Esophagus (tissue), 2 donors: ENCODE data around the gene SLC29A3. TPM values are rescaled to one million over a fixed set of nuclear protein-coding genes. Genes with fewer than 3 reads are reported as not detected.
A peak's percentile ranks its signal among the peaks of the same experiment; 100 is the strongest.
"Not testable (repeated sequence)": the region's sequence is repeated elsewhere in the genome, so short reads cannot be mapped to it uniquely, and the experiment has no call there.

Experiments
- H3K27ac ChIP-seq, 2 donors: one replicate each; pipeline ENCODE4 v1.5.1; 2013; ENCODE audit warnings: low read depth in 2 of 2, mild to moderate bottlenecking in 2 of 2, inconsistent platforms in 1 of 2, low read length in 1 of 2, moderate library complexity in 1 of 2
- H3K27me3 ChIP-seq, 2 donors: one replicate each; pipeline ENCODE4 v1.6.1; 2013; ENCODE audit warnings: low read length in 2 of 2, control low read depth in 1 of 2, mild to moderate bottlenecking in 1 of 2; ENCODE audit not compliant: insufficient read depth in 2 of 2, control insufficient read depth in 1 of 2
- H3K36me3 ChIP-seq, 2 donors: one replicate each; pipeline ENCODE4 v1.6.1; 2013; ENCODE audit warnings: low read length in 1 of 2; ENCODE audit not compliant: control insufficient read depth in 2 of 2, insufficient read depth in 2 of 2
- H3K4me1 ChIP-seq, 2 donors: one replicate each; pipeline ENCODE4 v1.6.1; 2013; ENCODE audit warnings: low read length in 1 of 2; ENCODE audit not compliant: control insufficient read depth in 2 of 2, insufficient read depth in 2 of 2
- H3K4me3 ChIP-seq, 2 donors: one replicate each; pipeline ENCODE4 v1.5.1; 2013; ENCODE audit warnings: low read length in 2 of 2, mild to moderate bottlenecking in 2 of 2, low read depth in 1 of 2, moderate library complexity in 1 of 2
- H3K9me3 ChIP-seq, 2 donors: one replicate each; pipeline ENCODE4 v1.6.1; 2013; ENCODE audit warnings: mild to moderate bottlenecking in 2 of 2, low read depth in 1 of 2, low read length in 1 of 2, moderate library complexity in 1 of 2; ENCODE audit not compliant: control insufficient read depth in 2 of 2, insufficient read depth in 1 of 2
- WGBS, 2 donors: extraction: QIAGEN DNeasy Blood & Tissue Kit; methylation state at CpG; one replicate each; pipeline ENCODE4 v1.1.7; 2013; 5-methylcytosine and 5-hydroxymethylcytosine counted together
- polyA plus RNA-seq, 2 donors: library from polyadenylated mRNA; stranded (reverse); fragments of 200-250 nt; gene quantifications; one replicate each; pipeline ENCODE4 v1.2.3, GENCODE V29; 2013
- donor health status: healthy with polysubstance abuse.
- donor health status: Bipolar disorder and iron deficiency.

Gene SLC29A3
- polyA plus RNA-seq: 1 to 10 TPM; 1.3 to 1.9 TPM

- Histone ChIP-seq H3K36me3 (no peaks in the 10 kb centered on the region), H3K9me3 (no peaks in the 10 kb centered on the region), H3K4me3 (peak within 1 kb of the TSS; percentile 64 to 70), H3K27me3 (no peaks in the 10 kb centered on the region), H3K27ac (peak within 1 kb of the TSS; percentile 58 to 60), H3K4me1 (peaks cover 0 to 6% of the 10 kb centered on the region in 2 donors)
- 0 to 1% methylated on average over 44 to 62 of the region's 62 CpGs for WGBS, 2 donors
These were observed at the start of gene SLC29A3 for GRCh38 chr10:71319042-71319799. Gene SLC29A3, plus strand, starts transcription at chr10:71319259. Its CDS starts 51 bp downstream, at chr10:71319310.

GRCh38 chr10:71269301-71270288 lies 49.5 kb upstream of the SLC29A3 start:
- no peaks in the 10 kb centered on the region for H3K36me3 ChIP-seq
- no peak overlapping the region for H3K4me3 ChIP-seq
- H3K27me3 ChIP-seq: no peaks in the 10 kb centered on the region
- no peaks in the 10 kb centered on the region for H3K9me3 ChIP-seq
- H3K27ac ChIP-seq: no peak overlapping the region
- peaks cover 5 to 22% of the 10 kb centered on the region in 2 donors for H3K4me1 ChIP-seq
- WGBS, 2 donors: 50 to 56% methylated on average over 11 of the region's 11 CpGs

GRCh38 chr10:71270301-71271220 lies 48.5 kb upstream of the SLC29A3 start:
- H3K27ac ChIP-seq: peak overlapping the region in 1 of 2 donors; percentile 46
- H3K4me1 ChIP-seq: peaks cover 5 to 22% of the 10 kb centered on the region in 2 donors
- H3K27me3 ChIP-seq: no peaks in the 10 kb centered on the region
- no peaks in the 10 kb centered on the region for H3K9me3 ChIP-seq
- WGBS, 2 donors: 56 to 59% methylated on average over 9 to 10 of the region's 10 CpGs
- H3K4me3 ChIP-seq: no peak overlapping the region
- peaks cover 0 to 2% of the 10 kb centered on the region in 2 donors for H3K36me3 ChIP-seq

- Histone ChIP-seq H3K36me3 (peaks cover 0 to 2% of the 10 kb centered on the region in 2 donors), H3K9me3 (no peaks in the 10 kb centered on the region), H3K4me3 (no peak overlapping the region), H3K27me3 (no peaks in the 10 kb centered on the region), H3K27ac (no peak overlapping the region), H3K4me1 (peaks cover 5 to 16% of the 10 kb centered on the region in 2 donors)
- 63 to 77% methylated on average over 13 to 14 of the region's 14 CpGs for WGBS, 2 donors
These were observed 47.4 kb upstream of the SLC29A3 start for GRCh38 chr10:71271662-71272055.

GRCh38 chr10:71272056-71272771 lies 46.8 kb upstream of the SLC29A3 start:
- H3K27ac ChIP-seq: no peak overlapping the region
- peaks cover 5 to 16% of the 10 kb centered on the region in 2 donors for H3K4me1 ChIP-seq
- H3K4me3 ChIP-seq: no peak overlapping the region
- no peaks in the 10 kb centered on the region for H3K9me3 ChIP-seq
- H3K36me3 ChIP-seq: peaks cover 0 to 2% of the 10 kb centered on the region in 2 donors
- 54 to 60% methylated on average over 15 of the region's 15 CpGs for WGBS, 2 donors
- H3K27me3 ChIP-seq: no peaks in the 10 kb centered on the region

- not testable (repeated sequence) for H3K9me3 ChIP-seq, H3K4me3 ChIP-seq
- WGBS, 2 donors: 85 to 89% methylated on average over 11 of the region's 11 CpGs
These were observed 46.1 kb upstream of the SLC29A3 start for GRCh38 chr10:71272974-71273373.

GRCh38 chr10:71273506-71273905 lies 45.6 kb upstream of the SLC29A3 start:
- 85 to 88% methylated on average over 5 of the region's 5 CpGs for WGBS, 2 donors
- no peak overlapping the region for H3K4me3 ChIP-seq
- H3K36me3 ChIP-seq: peaks cover 0 to 4% of the 10 kb centered on the region in 2 donors
- H3K4me1 ChIP-seq: peaks cover 5 to 13% of the 10 kb centered on the region in 2 donors
- H3K9me3 ChIP-seq: no peaks in the 10 kb centered on the region
- H3K27ac ChIP-seq: no peak overlapping the region
- no peaks in the 10 kb centered on the region for H3K27me3 ChIP-seq

More at GRCh38 chr10:71272974-71273373, 46.1 kb upstream of the SLC29A3 start:
- not testable (repeated sequence) for H3K27me3 ChIP-seq, H3K27ac ChIP-seq, H3K36me3 ChIP-seq
- peaks cover 5 to 16% of the 10 kb centered on the region in 2 donors for H3K4me1 ChIP-seq

GRCh38 chr10:71274901-71275796 lies 43.9 kb upstream of the SLC29A3 start:
- WGBS, 2 donors: 75 to 79% methylated on average over 11 of the region's 11 CpGs
- Histone ChIP-seq H3K9me3 (no peaks in the 10 kb centered on the region), H3K36me3 (peaks cover 0 to 8% of the 10 kb centered on the region in 2 donors), H3K4me3 (no peak overlapping the region), H3K4me1 (peaks cover 5 to 10% of the 10 kb centered on the region in 2 donors), H3K27ac (no peak overlapping the region), H3K27me3 (no peaks in the 10 kb centered on the region)
